ENCODE data around the gene MPZL3. TPM values are rescaled to one million over a fixed set of nuclear protein-coding genes. Genes with fewer than 3 reads are reported as not detected.

MPZL3 gene
- polyA plus RNA-seq, 1 of the 3 experiments (the other 2 are of a cell fraction): 0.38 TPM

GRCh38 chr11:118227865-118228785 lies 24.0 kb downstream of the MPZL3 start:
- H3K9ac ChIP-seq: no peak overlapping the region
- ChIA-PET POLR2A (no interaction called here), CTCF (no interaction called here)
- no peak for TF ChIP-seq MEF2A (IDR thresholded peaks at IDR 0.05; ENCODE audit: borderline replicate concordance, low read depth)
- no peak for TF ChIP-seq TAF1 (IDR thresholded peaks at IDR 0.05; ENCODE audit: borderline replicate concordance, low read depth, low read length)
- TF ChIP-seq, protein P1, sequence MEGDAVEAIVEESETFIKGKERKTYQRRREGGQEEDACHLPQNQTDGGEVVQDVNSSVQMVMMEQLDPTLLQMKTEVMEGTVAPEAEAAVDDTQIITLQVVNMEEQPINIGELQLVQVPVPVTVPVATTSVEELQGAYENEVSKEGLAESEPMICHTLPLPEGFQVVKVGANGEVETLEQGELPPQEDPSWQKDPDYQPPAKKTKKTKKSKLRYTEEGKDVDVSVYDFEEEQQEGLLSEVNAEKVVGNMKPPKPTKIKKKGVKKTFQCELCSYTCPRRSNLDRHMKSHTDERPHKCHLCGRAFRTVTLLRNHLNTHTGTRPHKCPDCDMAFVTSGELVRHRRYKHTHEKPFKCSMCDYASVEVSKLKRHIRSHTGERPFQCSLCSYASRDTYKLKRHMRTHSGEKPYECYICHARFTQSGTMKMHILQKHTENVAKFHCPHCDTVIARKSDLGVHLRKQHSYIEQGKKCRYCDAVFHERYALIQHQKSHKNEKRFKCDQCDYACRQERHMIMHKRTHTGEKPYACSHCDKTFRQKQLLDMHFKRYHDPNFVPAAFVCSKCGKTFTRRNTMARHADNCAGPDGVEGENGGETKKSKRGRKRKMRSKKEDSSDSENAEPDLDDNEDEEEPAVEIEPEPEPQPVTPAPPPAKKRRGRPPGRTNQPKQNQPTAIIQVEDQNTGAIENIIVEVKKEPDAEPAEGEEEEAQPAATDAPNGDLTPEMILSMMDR (IDR thresholded peaks at IDR 0.05): no peak
- TF ChIP-seq ELF1 (IDR thresholded peaks at IDR 0.05): no peak
- TF ChIP-seq TCF12 (IDR thresholded peaks at IDR 0.05): no peak
- H3K9me2 ChIP-seq: no peaks in the 10 kb centered on the region
- H3K4me1 ChIP-seq (ENCODE audit: control insufficient read depth in 1 of 2, insufficient read depth in 2 of 2, low read depth in 1 of 2, low read length in 1 of 2): peaks cover 0 to 5% of the 10 kb centered on the region in 2 experiments; a peak in 1 of 4 replicates
- peaks cover 8% of the 10 kb centered on the region; the same call in 1 of the 2 replicates for H3K27me3 ChIP-seq (ENCODE audit: insufficient read depth)
- 31% methylated on average over 8 of the region's 8 CpGs for WGBS (ENCODE audit: low lambda C conversion rate)
- no peaks in the 10 kb centered on the region for H3K79me2 ChIP-seq (ENCODE audit: insufficient read depth)
- H3K27ac ChIP-seq (ENCODE audit: low read depth in 2 of 2, low read length in 1 of 2): no peak overlapping the region
- no peak overlapping the region for H3K4me2 ChIP-seq
- H4K20me1 ChIP-seq (ENCODE audit: insufficient read depth): no peaks in the 10 kb centered on the region
- no peak overlapping the region for H3K4me3 ChIP-seq (ENCODE audit: low read depth in 2 of 2, low read length in 1 of 2)
- no peak overlapping the region for H2AFZ ChIP-seq (ENCODE audit: low read depth)
- no peaks in the 10 kb centered on the region for H3K36me3 ChIP-seq (replicated peaks in 1 of 2; ENCODE audit: control insufficient read depth in 1 of 2, insufficient read depth in 2 of 2, low read length in 1 of 2)
- no peak for DNase-seq
- H3F3A ChIP-seq (replicated peaks; ENCODE audit: insufficient read depth): peaks cover 13% of the 10 kb centered on the region
- H3K9me3 ChIP-seq: no peaks in the 10 kb centered on the region

DNA sequence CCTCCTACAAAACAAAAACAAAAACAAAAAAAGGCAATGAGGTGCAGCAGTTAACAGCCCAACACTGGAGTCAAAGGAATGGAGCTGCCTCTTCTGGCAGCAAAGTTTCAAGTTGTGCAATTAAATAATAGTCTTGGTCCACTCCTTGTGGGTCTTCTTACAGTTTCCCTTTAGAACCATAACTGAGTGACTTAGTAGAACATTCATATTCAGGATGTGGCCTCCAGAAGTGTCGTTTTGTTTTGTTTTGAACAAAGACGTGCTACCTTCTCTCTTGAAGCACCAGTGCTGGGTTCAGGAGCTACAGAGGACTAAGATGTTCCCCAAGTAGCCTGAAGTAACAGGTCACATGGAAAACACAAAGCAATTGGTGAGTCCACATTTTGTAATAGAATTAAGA lies 25.4 kb downstream of the MPZL3 start:
- H3K9me2 ChIP-seq: no peaks in the 10 kb centered on the region
- H3K4me1 ChIP-seq (ENCODE audit: control insufficient read depth in 1 of 2, insufficient read depth in 2 of 2, low read depth in 1 of 2, low read length in 1 of 2): peaks cover 0 to 5% of the 10 kb centered on the region in 2 experiments; a peak in 1 of 4 replicates
- no peak overlapping the region for H3K9ac ChIP-seq
- no peaks in the 10 kb centered on the region for H4K20me1 ChIP-seq (ENCODE audit: insufficient read depth)
- ChIA-PET CTCF (interaction anchor here (0.6 to 1.0 kb wide), 3 partner anchors 12 to 1407 kb away, joined by 3 read pairs; no protein-coding TSS in a partner anchor), POLR2A (no interaction called here)
- peaks cover 13% of the 10 kb centered on the region for H3F3A ChIP-seq (replicated peaks; ENCODE audit: insufficient read depth)
- no peak for DNase-seq
- WGBS (ENCODE audit: low lambda C conversion rate): 12% methylated on average over 2 of the region's 2 CpGs
- peaks cover 7% of the 10 kb centered on the region; the same call in 1 of the 2 replicates for H3K27me3 ChIP-seq (ENCODE audit: insufficient read depth)
- H3K79me2 ChIP-seq (ENCODE audit: insufficient read depth): no peaks in the 10 kb centered on the region
- no peaks in the 10 kb centered on the region for H3K9me3 ChIP-seq
- H2AFZ ChIP-seq (ENCODE audit: low read depth): no peak overlapping the region
- H3K4me2 ChIP-seq: no peak overlapping the region
- H3K36me3 ChIP-seq (replicated peaks in 1 of 2; ENCODE audit: control insufficient read depth in 1 of 2, insufficient read depth in 2 of 2, low read length in 1 of 2): no peaks in the 10 kb centered on the region
- TF ChIP-seq EZH2phosphoT487 (IDR thresholded peaks at IDR 0.05; ENCODE audit: borderline replicate concordance, low read depth) (no peak), RAD21 (IDR thresholded peaks at IDR 0.05; ENCODE audit: low read length) (no peak), RCOR1 (IDR thresholded peaks at IDR 0.05; ENCODE audit: low read length) (no peak), USF1 (IDR thresholded peaks at IDR 0.05; ENCODE audit: borderline replicate concordance, low read depth) (no peak), FOXM1 (IDR thresholded peaks at IDR 0.05; ENCODE audit: low read depth) (no peak), TCF12 (IDR thresholded peaks at IDR 0.05) (no peak), REST (IDR thresholded peaks at IDR 0.05; ENCODE audit: low read depth, low read length) (no peak), NRF1 (IDR thresholded peaks at IDR 0.05; ENCODE audit: low read depth, low read length) (no peak)
- no peak overlapping the region for H3K27ac ChIP-seq (ENCODE audit: low read depth in 2 of 2, low read length in 1 of 2)
- no peak overlapping the region for H3K4me3 ChIP-seq (ENCODE audit: low read depth in 2 of 2, low read length in 1 of 2)

Data from SK-N-SH (cell line).